K562 (cell line): Measurements from ENCODE around the gene OSCP1. TPM values are rescaled to one million over a fixed set of nuclear protein-coding genes. Genes with fewer than 3 reads are reported as not detected.

Experiments
- CBX2 ChIP-seq: fragments of 200-600 bp; sonication (generic); IDR thresholded peaks from one replicate; pipeline ENCODE4 v1.6.1; 2012; ENCODE audit warnings: mild to moderate bottlenecking, low read length, inconsistent platforms; ENCODE audit not compliant: insufficient read depth, poor library complexity, severe bottlenecking
- CHD4 ChIP-seq: fragments of 200-600 bp; sonication (generic); IDR thresholded peaks from 3 replicates; pipeline ENCODE4 v1.6.1; 2012; ENCODE audit warnings: low read depth, mild to moderate bottlenecking, mixed read lengths, low read length, inconsistent platforms; ENCODE audit not compliant: insufficient read depth, insufficient replicate concordance, poor library complexity, severe bottlenecking
- FIP1L1 ChIP-seq: fragments of 200-400 bp; formaldehyde crosslinking; IDR thresholded peaks from 2 replicates; pipeline ENCODE4 v1.6.1; 2018; ENCODE audit warnings: mild to moderate bottlenecking, low read depth, low read length; ENCODE audit not compliant: poor library complexity, severe bottlenecking
- FUS ChIP-seq: fragments of 200-400 bp; formaldehyde crosslinking; optimal IDR thresholded peaks from 2 replicates; pipeline ENCODE3; 2017; ENCODE audit warnings: low read depth, low read length
- ILK ChIP-seq: fragments of 450-650 bp; IDR thresholded peaks from 2 replicates; pipeline ENCODE4 v1.6.1; 2016; ENCODE audit warnings: missing genetic modification characterization, low read depth, mild to moderate bottlenecking, missing compliant biosample characterization, moderate library complexity, borderline replicate concordance
- IRF9 ChIP-seq: fragments of 450-650 bp; IDR thresholded peaks from 2 replicates; pipeline ENCODE4 v1.6.1; 2016; ENCODE audit warnings: missing biosample characterization, missing genetic modification characterization
- KHSRP ChIP-seq: fragments of 450-650 bp; IDR thresholded peaks from 2 replicates; pipeline ENCODE4 v1.6.1; 2017
- RB1 ChIP-seq: fragments of 450-650 bp; IDR thresholded peaks from 2 replicates; pipeline ENCODE4 v1.6.1; 2017; ENCODE audit warnings: low read depth, mild to moderate bottlenecking
- RERE ChIP-seq: sonication (generic); formaldehyde crosslinking; IDR thresholded peaks from 2 replicates; pipeline ENCODE4 v1.8.0; 2023; ENCODE audit warnings: missing genetic modification reagents, mild to moderate bottlenecking, borderline replicate concordance
- SMARCA4 ChIP-seq: fragments of 450-650 bp; IDR thresholded peaks from 2 replicates; pipeline ENCODE4 v1.6.1; 2016
- THRAP3 ChIP-seq: fragments of 450-650 bp; IDR thresholded peaks from 2 replicates; pipeline ENCODE4 v1.6.1; 2016; ENCODE audit warnings: mild to moderate bottlenecking, inconsistent platforms, borderline replicate concordance
- ZNF280B ChIP-seq: fragments of 250-450 bp; sonication (Bioruptor Pico); IDR thresholded peaks from 2 replicates; pipeline ENCODE4 v1.5.1; 2021; ENCODE audit warnings: mild to moderate bottlenecking
- ZNF584 ChIP-seq: fragments of 200-800 bp; sonication (Bioruptor generic); IDR thresholded peaks from 2 replicates; pipeline ENCODE4 v1.6.1; 2016; ENCODE audit warnings: low read depth, mild to moderate bottlenecking, missing genetic modification characterization, missing compliant biosample characterization
- ZNF695 ChIP-seq: fragments of 450-650 bp; formaldehyde crosslinking; IDR thresholded peaks from 2 replicates; pipeline ENCODE4 v1.4.0; 2020; ENCODE audit warnings: mild to moderate bottlenecking, moderate library complexity
- ZNF707 ChIP-seq: fragments of 250-450 bp; sonication (Bioruptor Pico); conservative IDR thresholded peaks from 2 replicates; pipeline ENCODE4 v1.8.0; 2022; ENCODE audit warnings: inconsistent platforms, mild to moderate bottlenecking, moderate library complexity
- ZNF76 ChIP-seq: fragments of 250-450 bp; sonication (Bioruptor Pico); IDR thresholded peaks from 2 replicates; pipeline ENCODE4 v1.4.0; 2020; ENCODE audit warnings: mild to moderate bottlenecking, moderate library complexity, borderline replicate concordance
- polyA plus RNA-seq, 8 experiments: library from polyadenylated mRNA; depleted of rRNA in 4 of 8; stranded (reverse) in 5 of 8; unstranded in 3 of 8; fragments of >200 nt; fragmentation: Nextera tagmentation in 2 of 8; fragmentation: Illumina TruSeq in 1 of 8; extraction: Ambion mirVana in 2 of 8; extraction: Trizol in 1 of 8; gene quantifications; 2 replicates each; pipeline versions ENCODE4 v1.2.1 to v1.2.3, GENCODE V29; 2011 to 2014; ENCODE audit warnings: inconsistent platforms in 1 of 8, missing spikeins in 1 of 8
- total RNA-seq, 7 experiments: library from RNA; depleted of rRNA in 6 of 7; stranded (reverse); fragments of >200 nt in 6 of 7; fragmentation: Illumina TruSeq in 2 of 7; extraction: Trizol in 2 of 7; gene quantifications; 2 replicates each; pipeline versions ENCODE4 v1.2.1 to v1.2.3, GENCODE V29; 2011 to 2021; ENCODE audit warnings: low replicate concordance in 1 of 7

OSCP1 gene
- total and polyA plus RNA-seq, 9 of the 15 experiments (the other 6 are each of a cell fraction or from before 2014, with no cell fraction given) = 0.15 to 0.40 (median 0.33) TPM; not detected in 5

- peak; percentile 90 for TF ChIP-seq IRF9
- TF ChIP-seq RB1 = peak; percentile 97
- peak; percentile 83; the same call in 1 of the 2 replicates for TF ChIP-seq RERE
- no peak for TF ChIP-seq ZNF707 (CRISPR knock-in tag)
- peak; percentile 20 for TF ChIP-seq CHD4
- peak; percentile 91; the same call in 1 of the 2 replicates for TF ChIP-seq ZNF584
- peak; percentile 94 for TF ChIP-seq THRAP3
- no peak for TF ChIP-seq ZNF280B (CRISPR knock-in tag)
- TF ChIP-seq FUS = no peak
- TF ChIP-seq ZNF76 (CRISPR knock-in tag) = 0 out of 2 replicates have a peak, but pooled peaks have one; percentile 17
- TF ChIP-seq ILK (tag) = no peak
- TF ChIP-seq ZNF695 (CRISPR knock-in tag) = no peak
- TF ChIP-seq CBX2 = no peak
- no peak for TF ChIP-seq KHSRP
- peak; percentile 46 for TF ChIP-seq SMARCA4
- TF ChIP-seq FIP1L1 = peak; percentile 96
Observed at GRCh38 chr1:36463803-36464604, 13.8 kb upstream of the OSCP1 start, which contains the start of gene MRPS15 (continued).
